CD4-positive, alpha-beta T cell treated with Interleukin-17A for 1 hour (primary cell): Measurements from ENCODE around the gene CCBE1.
"Not testable (repeated sequence)": the region's sequence is repeated elsewhere in the genome, so short reads cannot be mapped to it uniquely, and the experiment has no call there.

Source experiments
- DNase-seq: peaks from one replicate; pipeline ENCODE4 v3.0.0-alpha.2; 2020

Gene CCBE1

GRCh38 chr18:59650266-59650820 lies 46.9 kb downstream of the CCBE1 start:
- no peak for DNase-seq

GRCh38 chr18:59649591-59649990 lies 47.6 kb downstream of the CCBE1 start:
- DNase-seq: no peak

- DNase-seq: not testable (repeated sequence)
These were observed 48.8 kb downstream of the CCBE1 start for GRCh38 chr18:59648469-59648868.

- DNase-seq: no peak
These were observed 50.3 kb downstream of the CCBE1 start for GRCh38 chr18:59646963-59647307.

GRCh38 chr18:59646228-59646962 lies 50.8 kb downstream of the CCBE1 start:
- no peak for DNase-seq

- no peak for DNase-seq
These were observed 53.5 kb downstream of the CCBE1 start for GRCh38 chr18:59643740-59644139.

GRCh38 chr18:59640721-59641120 lies 56.5 kb downstream of the CCBE1 start:
- DNase-seq: no peak

- no peak for DNase-seq
These were observed 57.4 kb downstream of the CCBE1 start for GRCh38 chr18:59639821-59640220.

- DNase-seq: no peak
These were observed 58.1 kb downstream of the CCBE1 start for GRCh38 chr18:59639136-59639535.

GRCh38 chr18:59633961-59634485 lies 63.2 kb downstream of the CCBE1 start:
- no peak for DNase-seq

GRCh38 chr18:59633317-59633716 lies 63.9 kb downstream of the CCBE1 start:
- no peak for DNase-seq

GRCh38 chr18:59631583-59632181 lies 65.5 kb downstream of the CCBE1 start:
- DNase-seq: no peak

GRCh38 chr18:59629894-59630293 lies 67.3 kb downstream of the CCBE1 start:
- no peak for DNase-seq

GRCh38 chr18:59628995-59629394 lies 68.2 kb downstream of the CCBE1 start:
- DNase-seq: no peak

GRCh38 chr18:59627414-59627813 lies 69.8 kb downstream of the CCBE1 start:
- no peak for DNase-seq

- no peak for DNase-seq
These were observed 72.9 kb downstream of the CCBE1 start for GRCh38 chr18:59624369-59624765.

- DNase-seq: no peak
These were observed 73.5 kb downstream of the CCBE1 start for GRCh38 chr18:59623456-59624368.

- DNase-seq: no peak
These were observed 76.2 kb downstream of the CCBE1 start for GRCh38 chr18:59621027-59621426.

- no peak for DNase-seq
These were observed 76.8 kb downstream of the CCBE1 start for GRCh38 chr18:59620381-59620780.

GRCh38 chr18:59619816-59620215 lies 77.4 kb downstream of the CCBE1 start:
- DNase-seq: no peak

GRCh38 chr18:59617468-59617932 lies 79.7 kb downstream of the CCBE1 start:
- DNase-seq: no peak

GRCh38 chr18:59616501-59616900 lies 80.7 kb downstream of the CCBE1 start:
- no peak for DNase-seq

- no peak for DNase-seq
These were observed 83.3 kb downstream of the CCBE1 start for GRCh38 chr18:59613903-59614302.
